BJ (cell line): ENCODE measurements around the gene KIF26B. TPM values are rescaled to one million over a fixed set of nuclear protein-coding genes. Genes with fewer than 3 reads are reported as not detected.

Source experiments
- CTCF ChIA-PET: fragments of 350-600 bp; formaldehyde crosslinking; extraction: SDS; loops from one replicate; lab custom pipeline; 2021; ENCODE audit warnings: antibody characterized with exemption, inconsistent platforms; lab: Yijun Ruan, JAX
- POLR2A ChIA-PET: fragments of 300-600 bp; sonication (Branson Sonifier 250); formaldehyde crosslinking; extraction: SDS; loops from one replicate; lab custom pipeline; 2021; ENCODE audit warnings: antibody characterized with exemption; lab: Charles Lee
- DNase-seq: peaks from one replicate; pipeline ENCODE4 v3.0.0-alpha.2; 2011; ENCODE audit warnings: low read depth
- H3K27me3 ChIP-seq: 2 replicates; pipeline ENCODE4 v1.6.0; 2011; ENCODE audit warnings: low read length; ENCODE audit not compliant: control insufficient read depth, insufficient read depth
- H3K36me3 ChIP-seq: 2 replicates; pipeline ENCODE4 v1.5.1; 2011; ENCODE audit warnings: low read length; ENCODE audit not compliant: control insufficient read depth, insufficient read depth
- H3K4me3 ChIP-seq: 2 replicates; pipeline ENCODE4 v1.5.1; 2011; ENCODE audit warnings: low read depth, mild to moderate bottlenecking, control low read depth, low read length
- CTCF ChIP-seq: IDR thresholded peaks from 2 replicates; pipeline ENCODE4 v1.5.1; 2011; ENCODE audit warnings: low read depth, mild to moderate bottlenecking, control low read depth, inconsistent platforms, low read length, moderate library complexity; ENCODE audit not compliant: insufficient read depth
- polyA minus RNA-seq: library from RNA; depleted of rRNA, polyadenylated mRNA; stranded (reverse); fragments of >200 nt; gene quantifications from 2 replicates; pipeline ENCODE4 v1.2.3, GENCODE V29; 2011; rRNA and poly(A)+ RNA removed
- polyA plus RNA-seq: library from polyadenylated mRNA; depleted of rRNA; stranded (reverse); fragments of >200 nt; gene quantifications from 2 replicates; pipeline ENCODE4 v1.2.3, GENCODE V29; 2011; rRNA removed

The KIF26B gene
- polyA plus RNA-seq: 2.8 and 3.0 TPM in 2 replicates
- polyA minus RNA-seq: 19.6 and 32.0 TPM in 2 replicates

- peak; percentile 25; the same call in 1 of the 2 replicates for TF ChIP-seq CTCF
- no peak for DNase-seq
- peak within 1 kb of the TSS; percentile 82 for H3K4me3 ChIP-seq
- POLR2A ChIA-PET: interaction anchor here (0.6 kb wide), 1 partner anchor 632 kb away, joined by 3 read pairs; no protein-coding TSS in a partner anchor
- H3K36me3 ChIP-seq: peaks cover 2% of the 10 kb centered on the region; the same call in 1 of the 2 replicates
- H3K27me3 ChIP-seq: peaks cover 3% of the 10 kb centered on the region; the same call in 1 of the 2 replicates
- CTCF ChIA-PET: interaction anchor here (0.6 to 5.3 kb wide), 15 partner anchors 12 to 1337 kb away, joined by 3 to 58 read pairs (median 3); no protein-coding TSS in a partner anchor
These were observed at the start of gene KIF26B for GRCh38 chr1:245154429-245155271. Gene KIF26B (plus strand): TSS chr1:245154985. CDS start chr1:245155425, 440 bp downstream.

GRCh38 chr1:245105042-245105441 is 49.7 kb upstream of the KIF26B start:
- no peak for TF ChIP-seq CTCF
- CTCF ChIA-PET: no interaction called here
- H3K27me3 ChIP-seq: no peaks in the 10 kb centered on the region
- no peaks in the 10 kb centered on the region for H3K36me3 ChIP-seq
- H3K4me3 ChIP-seq: no peak overlapping the region
- DNase-seq: no peak
- POLR2A ChIA-PET: no interaction called here

- CTCF ChIA-PET: interaction anchor here (0.7 kb wide), 1 partner anchor 9 kb away, joined by 3 read pairs; no protein-coding TSS in a partner anchor
- DNase-seq: no peak
- Histone ChIP-seq H3K27me3 (no peaks in the 10 kb centered on the region), H3K36me3 (no peaks in the 10 kb centered on the region), H3K4me3 (no peak overlapping the region)
- no peak for TF ChIP-seq CTCF
- POLR2A ChIA-PET: no interaction called here
These were observed 48.9 kb upstream of the KIF26B start for GRCh38 chr1:245105815-245106410.

- no peak for TF ChIP-seq CTCF
- ChIA-PET CTCF (no interaction called here), POLR2A (no interaction called here)
- Histone ChIP-seq H3K36me3 (no peaks in the 10 kb centered on the region), H3K4me3 (no peak overlapping the region), H3K27me3 (no peaks in the 10 kb centered on the region)
- no peak for DNase-seq
These were observed 47.0 kb upstream of the KIF26B start for GRCh38 chr1:245107776-245108114.

GRCh38 chr1:245108246-245108645 is 46.5 kb upstream of the KIF26B start:
- no peak for TF ChIP-seq CTCF
- no peaks in the 10 kb centered on the region for H3K27me3 ChIP-seq
- DNase-seq: no peak
- ChIA-PET CTCF (no interaction called here), POLR2A (no interaction called here)
- no peaks in the 10 kb centered on the region for H3K36me3 ChIP-seq
- no peak overlapping the region for H3K4me3 ChIP-seq
